ENCODE measurements around the gene PRM3. TPM values are rescaled to one million over a fixed set of nuclear protein-coding genes. Genes with fewer than 3 reads are reported as not detected.

Gene PRM3
- total RNA-seq, 1 donor: not detected

- DNase-seq (ENCODE audit: low read depth in 2 of 3, low spot score in 2 of 3): no peak
These were observed 15.8 kb upstream of the PRM3 start for GRCh38 chr16:11289202-11289601.

- no peak for DNase-seq (ENCODE audit: low read depth in 2 of 3, low spot score in 2 of 3)
These were observed 12.4 kb upstream of the PRM3 start for GRCh38 chr16:11285842-11286241.

DNA sequence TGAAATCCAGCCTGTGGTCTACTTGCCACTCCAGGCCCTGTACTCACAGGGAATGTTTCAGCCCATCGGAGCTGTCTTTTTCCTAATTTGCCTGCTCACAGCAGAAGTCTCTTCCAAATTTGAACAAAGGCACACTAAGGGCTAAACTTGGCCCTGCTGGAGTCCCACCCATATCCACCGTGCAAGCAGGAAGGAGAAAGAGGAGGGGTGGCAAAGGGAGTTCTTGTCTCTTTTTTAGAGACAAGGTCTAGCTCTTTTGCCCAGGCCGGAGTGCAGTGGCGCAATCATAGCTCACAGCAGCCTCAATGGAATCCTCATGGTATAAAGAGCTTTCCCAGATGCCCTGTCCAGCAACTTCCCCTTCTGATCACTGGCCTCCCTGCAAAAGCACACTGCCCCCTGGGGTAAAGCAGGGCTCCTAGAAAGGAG lies 10.4 kb upstream of the PRM3 start:
- no peak for DNase-seq (ENCODE audit: low read depth in 2 of 3, low spot score in 2 of 3)

GRCh38 chr16:11280616-11281522 lies 7.4 kb upstream of the PRM3 start, which contains the start of gene PRM1:
TSS of gene PRM1 (minus strand) at chr16:11281330. CDS start at chr16:11281238, 92 bp downstream.
- no peak for DNase-seq (ENCODE audit: low read depth in 2 of 3, low spot score in 2 of 3)

- peak in 1 of 3 donors; percentile 43 for DNase-seq (ENCODE audit: low read depth in 2 of 3, low spot score in 2 of 3)
These were observed 5.5 kb upstream of the PRM3 start for GRCh38 chr16:11278681-11279628.

- no peak for DNase-seq (ENCODE audit: low read depth in 2 of 3, low spot score in 2 of 3)
These were observed 4.3 kb upstream of the PRM3 start for GRCh38 chr16:11277607-11278337.

DNA sequence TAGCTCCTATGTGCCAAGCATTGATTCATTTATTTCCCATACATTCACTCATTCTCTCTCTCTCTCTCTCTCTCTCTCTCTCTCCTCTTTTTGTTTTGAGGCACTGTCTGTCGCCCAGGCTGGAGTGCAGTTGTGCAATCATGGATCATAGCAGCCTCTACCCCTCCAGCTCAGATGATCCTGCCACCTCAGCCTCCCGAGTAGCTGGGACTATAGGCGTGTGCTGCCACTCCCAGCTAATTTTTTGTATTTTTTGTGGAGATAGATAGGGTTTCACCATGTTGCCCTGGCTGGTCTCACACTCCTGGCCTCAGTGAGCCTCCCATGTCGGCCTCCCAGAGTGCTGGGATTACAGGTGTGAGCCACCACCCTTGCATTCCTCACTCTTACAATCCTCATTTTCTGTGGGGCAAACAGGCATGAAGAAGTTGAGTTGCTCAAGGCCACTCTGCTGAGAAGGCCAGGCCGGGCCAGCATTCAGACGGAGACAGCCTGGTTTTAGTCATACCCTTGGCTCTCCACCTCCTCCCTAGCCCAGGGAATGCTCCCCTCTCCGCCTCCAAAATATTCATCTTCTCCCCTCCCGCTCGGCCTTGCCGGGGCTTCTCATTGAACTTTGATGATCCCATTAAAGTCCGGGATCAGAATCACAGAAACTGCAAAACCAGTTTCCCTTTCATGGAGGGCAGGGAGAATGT lies 3.6 kb upstream of the PRM3 start:
- no peak for DNase-seq (ENCODE audit: low read depth in 2 of 3, low spot score in 2 of 3)

DNA sequence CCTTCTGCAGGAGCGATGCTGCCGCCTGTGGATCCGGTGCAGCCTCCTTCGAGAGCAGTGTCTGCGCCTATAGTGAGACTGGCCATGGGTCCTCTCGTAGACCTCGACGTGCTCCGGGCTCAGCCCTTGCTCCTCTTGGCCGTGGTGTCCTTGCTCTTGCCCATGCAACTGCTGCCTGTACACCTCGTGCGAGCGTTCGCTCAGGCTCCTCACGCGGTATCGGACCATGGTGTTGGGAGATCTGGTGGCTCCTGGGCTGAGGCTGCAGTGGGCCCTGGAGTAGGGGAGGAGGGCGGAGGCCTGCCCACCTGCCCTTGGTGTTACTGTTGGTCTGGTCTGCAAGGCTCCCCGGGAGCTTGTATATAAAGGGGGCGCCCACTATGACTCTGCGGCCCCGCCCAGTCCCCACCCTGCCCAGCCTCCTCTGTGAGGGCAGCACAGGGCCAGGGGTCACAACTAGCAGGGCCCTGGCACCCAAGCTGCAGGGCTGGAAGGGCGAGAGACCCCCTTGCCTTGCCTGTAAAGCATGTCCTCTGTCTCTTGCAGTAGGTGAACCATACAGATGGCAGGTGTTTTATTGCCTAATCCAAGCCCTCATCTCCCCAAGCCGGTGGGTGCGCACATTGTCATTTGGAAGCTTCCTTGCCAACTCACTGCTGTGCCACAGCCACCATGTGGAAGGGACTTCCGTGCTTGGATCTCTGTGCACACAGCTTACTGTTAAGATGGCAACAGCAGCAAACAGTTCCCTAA lies 2.9 kb upstream of the PRM3 start, which contains the start of gene PRM2:
PRM2 (minus strand) TSS at position 338 of the 753 bp plus-strand sequence; CDS start at position 228, 110 bp downstream.
- DNase-seq (ENCODE audit: low read depth in 2 of 3, low spot score in 2 of 3): no peak

- no peak for DNase-seq (ENCODE audit: low read depth in 2 of 3, low spot score in 2 of 3)
These were observed 1.5 kb upstream of the PRM3 start for GRCh38 chr16:11274964-11275363.

DNA sequence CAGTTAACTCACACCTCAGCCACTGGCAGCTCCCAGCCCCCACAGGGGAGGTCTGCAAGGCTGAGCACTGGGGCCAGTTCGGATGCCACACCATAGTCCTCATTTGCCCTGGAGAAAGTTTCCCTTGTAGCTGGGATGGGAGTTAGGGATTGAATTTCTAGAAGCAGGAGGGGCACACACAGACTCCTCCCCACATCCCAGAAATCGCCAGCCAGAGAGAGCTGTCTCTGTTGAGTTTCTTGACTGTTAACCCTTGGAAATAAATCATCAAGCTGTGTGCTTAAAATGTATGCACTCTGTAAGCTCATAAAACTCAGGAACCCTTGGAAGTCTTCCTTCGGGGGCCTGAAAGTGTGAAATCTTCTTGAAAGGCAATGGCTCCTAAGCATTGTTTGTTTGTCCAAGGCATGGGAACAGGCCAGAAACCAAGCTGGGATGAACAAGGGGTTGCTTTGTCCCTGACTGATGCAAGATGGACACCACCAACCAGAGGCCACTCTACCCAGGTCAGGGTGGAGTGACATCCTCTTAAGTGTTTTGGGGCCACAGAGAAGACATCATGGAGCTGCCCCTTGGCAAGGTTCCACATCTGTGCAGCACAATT lies 394 bp upstream of the PRM3 start:
- DNase-seq (ENCODE audit: low read depth in 2 of 3, low spot score in 2 of 3): no peak

DNA sequence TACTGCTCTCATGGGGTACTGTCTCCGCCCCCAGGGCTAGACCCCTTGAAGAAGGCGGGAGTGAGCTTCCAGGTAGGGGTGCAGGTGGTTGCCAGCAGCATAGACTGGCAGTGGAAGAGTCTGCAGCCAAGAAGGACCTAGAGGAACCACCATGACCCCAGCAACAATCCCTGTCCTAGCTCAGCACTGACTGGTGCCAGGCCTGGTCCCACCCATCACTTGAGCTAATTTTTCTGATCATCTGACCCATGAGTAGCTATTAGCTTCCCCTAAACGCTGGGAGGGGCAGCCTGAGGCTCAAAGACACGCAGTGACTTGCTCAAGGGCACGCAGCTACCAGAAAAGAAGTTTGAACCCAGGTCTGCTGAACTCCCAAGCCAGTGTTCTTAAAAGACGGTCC lies 945 bp downstream of the PRM3 start:
- no peak for DNase-seq (ENCODE audit: low read depth in 2 of 3, low spot score in 2 of 3)

DNA sequence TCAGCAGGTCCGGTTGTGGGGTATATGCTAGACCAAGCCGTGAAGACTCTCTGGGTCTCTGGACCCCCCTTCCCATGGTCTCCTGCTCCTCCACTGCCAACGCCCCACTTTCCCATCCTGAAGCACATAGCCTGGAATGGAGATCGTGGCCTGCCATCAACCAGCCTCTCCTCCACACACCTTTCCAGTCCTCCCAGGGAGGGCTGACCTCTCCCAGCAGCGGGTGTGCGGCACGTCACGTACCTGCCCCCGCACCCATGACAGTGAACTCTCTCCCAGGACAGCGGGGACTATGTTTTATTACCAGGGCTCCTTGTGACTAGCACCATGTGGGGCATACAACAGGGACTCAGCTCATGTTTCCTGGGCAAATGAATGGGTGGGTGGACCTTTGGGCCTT lies 1.8 kb downstream of the PRM3 start:
- no peak for DNase-seq (ENCODE audit: low read depth in 2 of 3, low spot score in 2 of 3)

GRCh38 chr16:11270602-11271162 lies 2.7 kb downstream of the PRM3 start:
- no peak for DNase-seq (ENCODE audit: low read depth in 2 of 3, low spot score in 2 of 3)

GRCh38 chr16:11268921-11269375 lies 4.5 kb downstream of the PRM3 start, which contains the start of gene TNP2:
TSS of gene TNP2 (minus strand) at chr16:11269325. CDS start at chr16:11269262, 63 bp downstream.
- no peak for DNase-seq (ENCODE audit: low read depth in 2 of 3, low spot score in 2 of 3)

- DNase-seq (ENCODE audit: low read depth in 2 of 3, low spot score in 2 of 3): no peak
These were observed 8.3 kb downstream of the PRM3 start for GRCh38 chr16:11265124-11265523.

- peak in 1 of 3 donors; percentile 40 for DNase-seq (ENCODE audit: low read depth in 2 of 3, low spot score in 2 of 3)
These were observed 9.1 kb downstream of the PRM3 start for GRCh38 chr16:11264155-11264832.

DNA sequence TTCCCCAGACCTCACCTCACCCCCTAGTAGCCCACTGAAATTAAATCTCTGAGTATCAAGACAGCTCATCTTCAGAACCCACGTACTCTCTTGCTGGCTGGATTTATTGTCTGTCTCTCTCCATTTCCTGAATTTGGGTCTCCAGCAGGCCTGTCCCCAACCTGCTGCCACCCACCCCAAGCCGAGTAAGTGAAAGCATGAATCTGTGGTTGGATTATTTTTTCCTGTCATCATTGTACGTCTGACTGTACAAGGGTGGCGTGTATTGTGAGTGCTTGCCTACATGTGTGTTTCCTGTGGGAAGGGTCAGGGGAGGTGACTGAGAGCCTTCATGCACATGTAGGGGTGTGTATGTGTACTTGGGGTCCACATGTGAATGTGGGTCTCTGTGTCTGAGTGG lies 9.7 kb downstream of the PRM3 start:
- peak in 2 of 3 donors; percentile 62 to 81 for DNase-seq (ENCODE audit: low read depth in 2 of 3, low spot score in 2 of 3)

DNA sequence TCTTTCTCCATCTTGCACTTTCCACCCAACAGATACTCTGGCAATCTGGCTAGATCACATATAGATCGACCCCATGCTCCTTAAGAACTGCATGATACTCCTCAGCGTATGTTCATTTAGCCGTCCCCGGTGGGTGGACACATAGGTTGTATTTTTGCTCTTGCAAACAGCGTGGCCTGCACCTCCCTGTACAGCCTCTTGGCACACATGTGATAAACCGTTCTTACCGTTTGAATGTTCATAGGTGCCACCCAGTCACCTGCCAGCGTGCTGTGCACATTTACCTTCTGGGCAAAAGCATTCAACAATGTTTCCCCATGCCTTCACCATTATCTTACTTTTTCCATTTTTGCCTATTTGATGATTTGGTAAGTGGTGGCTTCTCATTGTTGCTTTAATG lies 10.5 kb downstream of the PRM3 start:
- DNase-seq (ENCODE audit: low read depth in 2 of 3, low spot score in 2 of 3): no peak

All from hematopoietic multipotent progenitor cell (in vitro differentiated cells).